HepG2 (cell line): ENCODE data around the gene HCFC1. TPM values are rescaled to one million over a fixed set of nuclear protein-coding genes. Genes with fewer than 3 reads are reported as not detected.

ENCODE experiments used
- GRHL1 ChIP-seq: sonication (generic); formaldehyde crosslinking; conservative IDR thresholded peaks from 2 replicates; pipeline ENCODE4 v1.8.0; 2022; ENCODE audit warnings: missing genetic modification reagents
- HNF1A ChIP-seq, 2 experiments: sonication (generic) in 1 of 2; formaldehyde crosslinking in 1 of 2; IDR thresholded peaks; 2 replicates each; pipeline versions ENCODE4 v1.4.0 to v1.6.1; 2016 to 2020; ENCODE audit warnings: borderline replicate concordance in 1 of 2, low read depth in 1 of 2, mild to moderate bottlenecking in 1 of 2, missing genetic modification reagents in 1 of 2
- IKZF5 ChIP-seq: IDR thresholded peaks from 2 replicates; pipeline ENCODE4 v1.6.1; 2018; ENCODE audit warnings: missing genetic modification reagents, mild to moderate bottlenecking, missing compliant biosample characterization
- IRF9 ChIP-seq: sonication (generic); formaldehyde crosslinking; IDR thresholded peaks from 2 replicates; pipeline ENCODE4 v1.8.0; 2022; ENCODE audit warnings: missing genetic modification reagents, mild to moderate bottlenecking, borderline replicate concordance
- KDM6A ChIP-seq: IDR thresholded peaks from 2 replicates; pipeline ENCODE4 v1.6.1; 2016; ENCODE audit warnings: low read depth
- MBD4 ChIP-seq: IDR thresholded peaks from 2 replicates; pipeline ENCODE4 v1.6.1; 2012; ENCODE audit warnings: low read length, inconsistent platforms, borderline replicate concordance
- RBFOX2 ChIP-seq: fragments of 200-400 bp; formaldehyde crosslinking; IDR thresholded peaks from 2 replicates; pipeline ENCODE4 v1.6.1; 2017; ENCODE audit warnings: low read depth, mild to moderate bottlenecking, low read length
- RFX5 ChIP-seq: IDR thresholded peaks from 2 replicates; pipeline ENCODE4 v1.6.1; 2011; ENCODE audit warnings: low read depth, low read length, improper control_type of control experiment
- SALL1 ChIP-seq: sonication (generic); formaldehyde crosslinking; IDR thresholded peaks from 2 replicates; pipeline ENCODE4 v1.8.0; 2022; ENCODE audit warnings: mild to moderate bottlenecking, missing genetic modification reagents
- SRY ChIP-seq: sonication (generic); formaldehyde crosslinking; IDR thresholded peaks from 2 replicates; pipeline ENCODE4 v1.8.0; 2022; ENCODE audit warnings: mild to moderate bottlenecking, missing genetic modification reagents
- ZNF33B ChIP-seq: sonication (generic); formaldehyde crosslinking; IDR thresholded peaks from 2 replicates; pipeline ENCODE4 v1.5.1; 2020; ENCODE audit warnings: mild to moderate bottlenecking, missing genetic modification reagents
- ZNF441 ChIP-seq: sonication (generic); formaldehyde crosslinking; IDR thresholded peaks from 2 replicates; pipeline ENCODE4 v1.7.0; 2021; ENCODE audit warnings: missing genetic modification reagents, borderline replicate concordance
- ZNF609 ChIP-seq: sonication (generic); formaldehyde crosslinking; IDR thresholded peaks from 2 replicates; pipeline ENCODE4 v1.4.0; 2020; ENCODE audit warnings: mild to moderate bottlenecking, missing genetic modification reagents, borderline replicate concordance
- ZNF782 ChIP-seq: sonication (generic); formaldehyde crosslinking; IDR thresholded peaks from 2 replicates; pipeline ENCODE4 v1.4.0; 2020; ENCODE audit warnings: missing genetic modification reagents, mild to moderate bottlenecking, borderline replicate concordance
- ZSCAN30 ChIP-seq: sonication (generic); formaldehyde crosslinking; IDR thresholded peaks from 2 replicates; pipeline ENCODE4 v1.5.0; 2020; ENCODE audit warnings: mild to moderate bottlenecking, missing genetic modification reagents
- polyA plus RNA-seq, 8 experiments: library from polyadenylated mRNA; depleted of rRNA in 3 of 8; stranded (reverse) in 7 of 8; unstranded in 1 of 8; fragments of >200 nt; fragmentation: Illumina TruSeq in 4 of 8; extraction: Trizol in 4 of 8; gene quantifications; 2 replicates each; pipeline versions ENCODE4 v1.2.1 to v1.2.3, GENCODE V29; 2011 to 2016; ENCODE audit warnings: low read depth in 4 of 8, missing spikeins in 1 of 8, mixed read lengths in 1 of 8; ENCODE audit not compliant: insufficient read depth in 1 of 8
- total RNA-seq, 5 experiments: library from RNA; depleted of rRNA; stranded (reverse); fragments of >200 nt; fragmentation: Illumina TruSeq; extraction: Trizol; gene quantifications; 2 replicates each; pipeline ENCODE4 v1.2.3, GENCODE V29; 2016; ENCODE audit warnings: low read depth in 1 of 5

The HCFC1 gene
- total and polyA plus RNA-seq, 2 of the 13 experiments (the other 11 are each of a cell fraction or from before 2014, with no cell fraction given): 5.8 to 17.8 TPM

GRCh38 chrX:154013001-154013421, 41.4 kb upstream of the HCFC1 start (continued):
- TF ChIP-seq GRHL1 (CRISPR knock-in tag): no peak
- no peak for TF ChIP-seq SALL1 (CRISPR knock-in tag)
- TF ChIP-seq ZNF441: no peak
- peak; percentile 66 for TF ChIP-seq RBFOX2
- no peak for TF ChIP-seq IRF9 (CRISPR knock-in tag)
- TF ChIP-seq IKZF5: no peak
- no peak for TF ChIP-seq ZSCAN30 (CRISPR knock-in tag)
- TF ChIP-seq SRY (CRISPR knock-in tag): no peak
- TF ChIP-seq ZNF33B (CRISPR knock-in tag): no peak
- no peak for TF ChIP-seq ZNF609 (CRISPR knock-in tag)
- TF ChIP-seq MBD4: no peak
- no peak for TF ChIP-seq KDM6A
- no peak for TF ChIP-seq ZNF782 (CRISPR knock-in tag)
- TF ChIP-seq HNF1A (IDR thresholded peaks at IDR 0.05; ENCODE audit: low read depth): no peak
- TF ChIP-seq HNF1A (CRISPR knock-in tag; IDR thresholded peaks at IDR 0.05; ENCODE audit: borderline replicate concordance): no peak
- TF ChIP-seq RFX5: no peak
